Caco-2 (cell line): ENCODE results near the gene JADE3. TPM values are rescaled to one million over a fixed set of nuclear protein-coding genes. Genes with fewer than 3 reads are reported as not detected.
"Not testable (repeated sequence)": the region's sequence is repeated elsewhere in the genome, so short reads cannot be mapped to it uniquely, and the experiment has no call there.

Source experiments
- BruUV-seq: library from RNA; stranded (reverse); fragments of 400-500 nt; replicated peaks from 2 replicates; lab custom pipeline; 2021; lab: Mats Ljungman, UMichigan
- CTCF ChIA-PET: fragments of 300-600 bp; sonication (Branson Sonifier 250); formaldehyde crosslinking; loops from one replicate; lab custom pipeline; 2022; ENCODE audit warnings: antibody characterized with exemption; lab: Charles Lee
- POLR2A ChIA-PET: fragments of 300-600 bp; sonication (Branson Sonifier 250); formaldehyde crosslinking; loops from one replicate; lab custom pipeline; 2022; ENCODE audit warnings: antibody characterized with exemption; lab: Charles Lee
- DNase-seq, 2 experiments: peaks; one replicate each; pipeline versions ENCODE4 v3.0.0 to v3.0.0-alpha.2; 2020 to 2022
- H3K27me3 ChIP-seq: replicated peaks from 2 replicates; pipeline ENCODE4 v1.6.0; 2011; ENCODE audit warnings: low read length; ENCODE audit not compliant: control insufficient read depth, insufficient read depth
- H3K36me3 ChIP-seq: 2 replicates; pipeline ENCODE4 v1.5.1; 2011; ENCODE audit warnings: low read length; ENCODE audit not compliant: control insufficient read depth, insufficient read depth
- H3K4me1 ChIP-seq: fragments of 250-450 bp; sonication (Bioruptor Pico); 2 replicates; pipeline ENCODE4 v1.5.1; 2020; ENCODE audit warnings: mild to moderate bottlenecking
- H3K4me3 ChIP-seq: 2 replicates; pipeline ENCODE4 v1.5.1; 2011; ENCODE audit warnings: low read depth, mild to moderate bottlenecking, control low read depth, low read length
- H3K9me3 ChIP-seq: fragments of 250-450 bp; sonication (Bioruptor Pico); 2 replicates; pipeline ENCODE4 v1.5.1; 2020; ENCODE audit warnings: mild to moderate bottlenecking, moderate library complexity
- H3K27ac Mint-ChIP-seq: one replicate; pipeline ENCODE4 v1.8.0; 2022; ENCODE audit warnings: mixed read lengths; ENCODE audit not compliant: unreplicated experiment
- H3K27me3 Mint-ChIP-seq: one replicate; pipeline ENCODE4 v1.8.0; 2022; ENCODE audit warnings: mixed read lengths; ENCODE audit not compliant: insufficient read depth, unreplicated experiment
- H3K36me3 Mint-ChIP-seq: one replicate; pipeline ENCODE4 v1.8.0; 2022; ENCODE audit warnings: mild to moderate bottlenecking, mixed read lengths; ENCODE audit not compliant: insufficient read depth, unreplicated experiment
- H3K4me1 Mint-ChIP-seq: one replicate; pipeline ENCODE4 v1.8.0; 2022; ENCODE audit warnings: low read depth, mixed read lengths; ENCODE audit not compliant: unreplicated experiment
- H3K4me3 Mint-ChIP-seq: one replicate; pipeline ENCODE4 v1.8.0; 2022; ENCODE audit warnings: mild to moderate bottlenecking, moderate library complexity, mixed read lengths; ENCODE audit not compliant: unreplicated experiment
- H3K9me3 Mint-ChIP-seq: one replicate; pipeline ENCODE4 v1.8.0; 2022; ENCODE audit warnings: mixed read lengths; ENCODE audit not compliant: unreplicated experiment
- intact Hi-C: fragments of 100-400 bp; cut with micrococcal nuclease; formaldehyde crosslinking; loops from one replicate; pipeline ENCODE4 v1.10.0; 2022; ENCODE audit not compliant: unreplicated experiment
- total RNA-seq: library from RNA; stranded (reverse); gene quantifications from 2 replicates; pipeline ENCODE4 v1.2.3, GENCODE V29; 2022
- TF ChIP-seq, protein P1 (sequence below), 2 experiments: fragments of 200-600 bp in 1 of 2; IDR thresholded peaks; 1 replicate in 1 of 2; 2 replicates in 1 of 2; pipeline versions ENCODE4 v1.5.1 to v1.8.0; 2011 to 2022; ENCODE audit warnings: antibody characterized with exemption in 1 of 2, control low read depth in 1 of 2, inconsistent platforms in 1 of 2, low read depth in 1 of 2, low read length in 1 of 2, mild to moderate bottlenecking in 1 of 2, moderate library complexity in 1 of 2; ENCODE audit not compliant: insufficient read depth in 1 of 2, severe bottlenecking in 1 of 2, unreplicated experiment in 1 of 2

Gene JADE3
- total RNA-seq, 1 experiment from 2014 or later: 22.7 TPM

DNA sequence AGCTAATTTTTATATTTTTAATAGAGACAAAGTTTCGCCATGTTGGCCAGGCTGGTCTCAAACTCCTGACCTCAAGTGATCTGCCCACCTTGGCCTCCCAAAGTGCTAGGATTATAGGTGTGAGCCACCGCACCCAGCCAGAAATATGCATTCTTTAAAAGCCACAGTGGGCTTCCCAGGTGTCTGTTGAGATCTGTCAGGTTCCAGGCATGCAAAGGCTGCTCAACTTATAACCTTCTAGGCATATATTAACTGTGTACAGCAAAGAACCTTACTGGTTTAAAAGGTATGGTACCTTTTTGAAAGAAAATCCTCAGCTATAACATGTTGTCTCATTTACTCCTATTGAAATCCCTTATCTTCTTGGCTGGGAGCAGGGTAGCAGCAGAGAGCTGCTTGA, 42.5 kb downstream of the JADE3 start:
- Histone ChIP-seq H3K9me3 (no peaks in the 10 kb centered on the region), H3K4me3 (no peak overlapping the region), H3K4me1 (peaks cover 31% of the 10 kb centered on the region), H3K27me3 (no peaks in the 10 kb centered on the region), H3K36me3 (no peaks in the 10 kb centered on the region)
- DNase-seq: no peak
- Mint-ChIP-seq H3K9me3 (no peaks in the 10 kb centered on the region), H3K27ac (no peak overlapping the region), H3K27me3 (no peaks in the 10 kb centered on the region), H3K4me1 (no peaks in the 10 kb centered on the region), H3K4me3 (no peak overlapping the region), H3K36me3 (peaks cover 6% of the 10 kb centered on the region)
- POLR2A ChIA-PET: no interaction called here
- intact Hi-C loops: no loop called here
- TF ChIP-seq, protein P1, sequence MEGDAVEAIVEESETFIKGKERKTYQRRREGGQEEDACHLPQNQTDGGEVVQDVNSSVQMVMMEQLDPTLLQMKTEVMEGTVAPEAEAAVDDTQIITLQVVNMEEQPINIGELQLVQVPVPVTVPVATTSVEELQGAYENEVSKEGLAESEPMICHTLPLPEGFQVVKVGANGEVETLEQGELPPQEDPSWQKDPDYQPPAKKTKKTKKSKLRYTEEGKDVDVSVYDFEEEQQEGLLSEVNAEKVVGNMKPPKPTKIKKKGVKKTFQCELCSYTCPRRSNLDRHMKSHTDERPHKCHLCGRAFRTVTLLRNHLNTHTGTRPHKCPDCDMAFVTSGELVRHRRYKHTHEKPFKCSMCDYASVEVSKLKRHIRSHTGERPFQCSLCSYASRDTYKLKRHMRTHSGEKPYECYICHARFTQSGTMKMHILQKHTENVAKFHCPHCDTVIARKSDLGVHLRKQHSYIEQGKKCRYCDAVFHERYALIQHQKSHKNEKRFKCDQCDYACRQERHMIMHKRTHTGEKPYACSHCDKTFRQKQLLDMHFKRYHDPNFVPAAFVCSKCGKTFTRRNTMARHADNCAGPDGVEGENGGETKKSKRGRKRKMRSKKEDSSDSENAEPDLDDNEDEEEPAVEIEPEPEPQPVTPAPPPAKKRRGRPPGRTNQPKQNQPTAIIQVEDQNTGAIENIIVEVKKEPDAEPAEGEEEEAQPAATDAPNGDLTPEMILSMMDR (IDR thresholded peaks at IDR 0.05; ENCODE audit: insufficient read depth in 1 of 2, low read depth in 1 of 2, low read length in 1 of 2, severe bottlenecking in 1 of 2, unreplicated experiment in 1 of 2): no peak
- BruUV-seq: no TSS peak
- CTCF ChIA-PET: no interaction called here

DNA sequence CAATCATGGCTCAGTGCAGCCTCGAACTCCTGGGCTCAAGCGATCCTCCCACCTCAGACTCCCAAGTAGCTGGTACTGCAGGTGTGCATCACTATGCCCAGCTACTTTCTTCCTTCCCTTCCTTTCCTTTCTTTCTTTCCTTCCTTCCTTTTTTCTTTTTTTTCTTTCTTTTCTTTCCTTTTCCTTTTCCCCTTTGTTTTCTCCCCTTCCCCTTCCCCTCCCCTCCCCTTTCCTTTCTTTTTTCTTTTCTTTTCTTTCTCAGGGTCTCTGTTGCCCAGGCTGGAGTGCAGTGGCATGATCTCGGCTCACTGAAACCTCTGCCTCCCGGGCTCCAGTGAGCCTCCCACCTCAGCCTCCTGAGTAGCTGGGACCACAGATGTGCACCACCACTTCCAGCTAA, 44.4 kb downstream of the JADE3 start:
- H3K9me3 Mint-ChIP-seq, intact Hi-C loops, CTCF ChIA-PET, H3K36me3 ChIP-seq, H3K27me3 ChIP-seq, H3K9me3 ChIP-seq, POLR2A ChIA-PET, H3K27me3 Mint-ChIP-seq, H3K4me1 Mint-ChIP-seq, H3K27ac Mint-ChIP-seq, H3K4me3 ChIP-seq, H3K4me3 Mint-ChIP-seq, H3K36me3 Mint-ChIP-seq, BruUV-seq, DNase-seq: not testable (repeated sequence)
- peaks cover 31% of the 10 kb centered on the region for H3K4me1 ChIP-seq

DNA sequence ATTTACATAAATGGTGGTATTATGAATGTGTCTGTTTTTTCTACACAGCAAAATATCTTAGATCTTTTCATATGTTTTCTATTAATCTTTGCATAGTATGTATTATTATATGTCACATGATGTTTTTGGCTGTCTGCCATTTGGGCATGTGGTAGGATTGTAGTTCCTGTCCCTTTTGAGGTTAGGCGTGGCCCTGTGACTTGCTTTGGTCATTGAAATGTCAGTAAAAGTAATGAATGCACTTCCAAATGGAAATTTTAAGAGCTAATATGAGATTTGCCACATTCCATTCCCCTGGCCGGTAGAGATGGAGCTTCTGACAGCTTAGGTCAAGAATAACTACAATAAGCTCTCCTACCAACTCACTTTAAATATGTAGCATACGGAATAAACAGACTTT, 45.1 kb downstream of the JADE3 start:
- TF ChIP-seq, protein P1 (IDR thresholded peaks at IDR 0.05; ENCODE audit: insufficient read depth in 1 of 2, low read depth in 1 of 2, low read length in 1 of 2, severe bottlenecking in 1 of 2, unreplicated experiment in 1 of 2): no peak
- BruUV-seq: no TSS peak
- intact Hi-C loops: no loop called here
- Mint-ChIP-seq H3K4me1 (no peaks in the 10 kb centered on the region), H3K4me3 (no peak overlapping the region), H3K27ac (no peak overlapping the region), H3K9me3 (no peaks in the 10 kb centered on the region), H3K36me3 (peaks cover 6% of the 10 kb centered on the region), H3K27me3 (no peaks in the 10 kb centered on the region)
- Histone ChIP-seq H3K4me3 (no peak overlapping the region), H3K27me3 (no peaks in the 10 kb centered on the region), H3K4me1 (peaks cover 25% of the 10 kb centered on the region), H3K9me3 (no peaks in the 10 kb centered on the region), H3K36me3 (no peaks in the 10 kb centered on the region)
- ChIA-PET CTCF (no interaction called here), POLR2A (no interaction called here)
- DNase-seq: no peak

DNA sequence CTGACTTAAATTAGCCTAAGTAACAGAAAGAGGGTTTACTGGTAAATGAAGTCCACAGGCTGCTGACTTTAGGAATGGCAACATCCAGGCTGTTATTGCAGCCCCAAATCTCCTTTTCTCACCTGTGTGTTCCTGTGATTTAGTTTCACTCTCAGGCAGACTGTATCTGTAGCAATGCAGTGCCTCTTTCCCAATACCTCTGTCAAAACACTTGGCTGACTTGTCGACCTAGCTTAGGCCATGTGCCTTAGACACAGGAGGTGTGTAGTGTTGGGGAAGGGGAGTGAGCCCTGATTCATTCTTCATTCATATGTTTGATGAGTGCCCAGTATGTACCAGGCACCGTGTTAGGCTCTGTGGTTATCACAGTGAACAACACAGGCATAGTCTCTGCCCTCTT, 46.9 kb downstream of the JADE3 start:
- POLR2A ChIA-PET: no interaction called here

More for the DNA sequence above, 46.9 kb downstream of the JADE3 start:
- no peaks in the 10 kb centered on the region for H3K9me3 Mint-ChIP-seq
- H3K36me3 Mint-ChIP-seq: no peaks in the 10 kb centered on the region
- Histone ChIP-seq H3K4me1 (peaks cover 13% of the 10 kb centered on the region), H3K4me3 (no peak overlapping the region), H3K36me3 (no peaks in the 10 kb centered on the region), H3K9me3 (no peaks in the 10 kb centered on the region), H3K27me3 (no peaks in the 10 kb centered on the region)
- DNase-seq: no peak
- CTCF ChIA-PET: no interaction called here
- TF ChIP-seq, protein P1 (IDR thresholded peaks at IDR 0.05; ENCODE audit: insufficient read depth in 1 of 2, low read depth in 1 of 2, low read length in 1 of 2, severe bottlenecking in 1 of 2, unreplicated experiment in 1 of 2): no peak
- H3K27ac Mint-ChIP-seq: no peak overlapping the region
- no peaks in the 10 kb centered on the region for H3K4me1 Mint-ChIP-seq
- intact Hi-C loops: no loop called here
- no TSS peak for BruUV-seq
- no peak overlapping the region for H3K4me3 Mint-ChIP-seq
- no peaks in the 10 kb centered on the region for H3K27me3 Mint-ChIP-seq
